GM18526 (cell line): ENCODE results near the gene NKIRAS1.

ENCODE experiments used
- POLR2A ChIP-seq: IDR thresholded peaks from 3 replicates; pipeline ENCODE4 v1.6.1; 2011; ENCODE audit not compliant: insufficient read length; ENCODE audit errors: extremely low read depth

Gene NKIRAS1

DNA sequence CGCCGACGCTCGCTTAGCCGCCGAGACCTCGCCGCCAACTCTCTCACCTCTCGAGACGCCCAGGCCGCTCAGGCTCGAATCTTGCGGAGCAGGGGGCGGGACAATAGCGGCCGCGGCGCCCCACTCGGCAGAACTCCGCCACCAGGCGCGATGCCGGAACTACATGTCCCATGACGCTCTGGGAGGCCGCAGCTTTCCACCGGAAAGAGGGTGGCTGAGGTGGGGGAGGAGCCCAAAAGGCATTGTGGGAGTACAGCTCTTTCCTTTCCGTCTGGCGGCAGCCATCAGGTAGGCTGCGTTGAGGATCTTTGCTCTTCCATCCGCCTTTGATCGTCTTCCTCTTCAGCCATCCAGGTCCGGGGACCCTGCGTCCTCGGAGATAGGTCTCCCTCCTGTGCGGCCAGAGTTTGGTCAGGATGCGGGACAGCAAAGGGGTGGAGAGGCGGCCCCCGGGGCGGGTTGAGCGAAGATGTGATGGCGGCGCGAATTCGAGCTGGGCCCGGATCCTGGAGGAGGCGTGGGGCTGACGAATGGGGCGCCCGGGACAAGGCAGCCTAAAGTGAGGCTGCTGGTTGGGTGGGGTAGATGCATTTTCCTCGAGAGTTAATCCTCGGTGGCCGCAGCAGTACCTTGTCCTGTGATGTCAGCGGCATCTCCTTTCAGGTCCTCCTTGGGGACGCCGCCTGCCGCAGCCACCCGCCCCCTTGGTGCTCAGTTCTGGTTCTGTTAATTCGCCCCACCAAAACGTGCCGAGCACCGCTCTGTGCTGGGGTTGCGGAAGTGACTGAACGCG lies at the start of gene NKIRAS1, which contains the start of gene RPL15:
TSS of gene NKIRAS1 (minus strand) at position 105 of the 793 bp plus-strand sequence. CDS start 6,086 bp downstream, outside the sequence.
TSS of gene RPL15 (plus strand) at position 247 of the 793 bp plus-strand sequence. CDS start 728 bp downstream, outside the sequence.
- TF ChIP-seq POLR2A, result peak; percentile 98

DNA sequence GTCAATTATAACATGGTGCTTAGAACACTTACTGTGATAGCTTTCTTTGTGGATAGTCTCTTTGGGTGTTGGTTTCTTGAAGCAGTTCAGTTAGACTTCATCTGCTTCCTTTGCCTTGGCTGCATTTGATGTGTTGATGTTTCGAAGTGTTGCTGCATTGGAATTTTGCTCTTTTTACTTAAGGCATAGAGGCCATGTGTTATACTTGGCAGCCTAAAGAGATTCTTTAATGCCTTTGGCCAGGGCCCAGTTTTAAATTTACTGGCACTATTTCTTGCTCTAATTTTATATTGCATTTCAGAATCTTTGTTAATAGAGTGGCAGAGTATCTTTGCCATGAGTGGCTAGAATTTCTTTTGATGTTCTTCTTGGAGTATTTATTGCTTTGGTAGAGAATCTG lies 49.5 kb upstream of the NKIRAS1 start:
- no peak for TF ChIP-seq POLR2A

DNA sequence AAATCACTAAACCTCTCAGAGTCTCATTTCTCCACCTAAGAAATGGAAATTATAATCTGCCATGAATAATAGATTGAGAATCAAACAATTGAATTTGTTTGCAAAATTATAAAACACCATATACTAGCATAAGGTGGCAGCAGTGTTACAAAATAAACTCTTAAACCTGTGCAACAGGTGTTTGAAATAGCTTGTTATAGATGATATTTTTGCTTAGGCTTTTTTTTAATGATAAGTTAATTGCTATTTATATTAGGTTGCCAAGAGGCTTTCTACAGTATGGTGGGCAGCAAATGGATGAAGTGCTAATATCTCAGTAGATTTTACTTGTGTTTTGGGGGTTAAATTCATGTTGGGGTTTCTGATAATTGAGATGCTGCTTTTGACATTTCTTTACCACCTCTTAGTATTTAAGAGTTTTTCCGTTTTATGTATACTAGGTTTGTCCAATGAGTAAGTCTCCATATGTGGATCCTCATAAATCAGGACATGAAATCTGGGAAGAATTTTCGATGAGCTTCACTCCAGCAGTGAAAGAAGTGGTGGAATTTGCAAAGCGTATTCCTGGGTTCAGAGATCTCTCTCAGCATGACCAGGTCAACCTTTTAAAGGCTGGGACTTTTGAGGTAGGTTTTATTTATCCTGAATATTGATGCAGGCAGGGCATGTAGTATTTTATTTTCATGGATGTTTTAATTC lies 47.9 kb upstream of the NKIRAS1 start:
- no peak for TF ChIP-seq POLR2A

DNA sequence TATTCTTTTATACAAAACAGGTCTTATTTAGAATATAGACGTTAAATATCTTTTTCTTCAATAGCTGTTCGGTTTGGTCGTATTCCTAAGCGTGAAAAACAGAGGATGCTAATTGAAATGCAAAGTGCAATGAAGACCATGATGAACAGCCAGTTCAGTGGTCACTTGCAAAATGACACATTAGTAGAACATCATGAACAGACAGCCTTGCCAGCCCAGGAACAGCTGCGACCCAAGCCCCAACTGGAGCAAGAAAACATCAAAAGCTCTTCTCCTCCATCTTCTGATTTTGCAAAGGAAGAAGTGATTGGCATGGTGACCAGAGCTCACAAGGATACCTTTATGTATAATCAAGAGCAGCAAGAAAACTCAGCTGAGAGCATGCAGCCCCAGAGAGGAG lies 45.1 kb upstream of the NKIRAS1 start:
- no peak for TF ChIP-seq POLR2A

DNA sequence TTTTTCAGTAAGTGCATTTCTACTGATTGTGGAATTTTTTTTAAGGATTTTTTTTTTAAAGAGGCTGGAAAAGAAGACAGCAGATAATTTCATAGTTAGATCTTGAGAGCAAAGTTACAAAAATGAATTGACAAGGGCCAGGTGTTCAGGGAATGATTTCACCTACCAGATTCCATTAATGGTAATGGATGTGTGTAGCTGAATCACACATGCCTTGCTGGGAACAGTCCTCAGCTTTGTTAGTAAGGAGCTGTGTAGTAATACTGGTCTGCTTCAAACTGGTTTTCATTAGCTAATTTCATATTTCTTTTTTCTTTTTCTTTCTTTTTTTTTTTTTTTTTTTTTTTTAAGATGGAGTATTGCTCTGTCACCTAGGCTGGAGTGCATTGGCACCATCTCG lies 44.3 kb upstream of the NKIRAS1 start:
- no peak for TF ChIP-seq POLR2A

DNA sequence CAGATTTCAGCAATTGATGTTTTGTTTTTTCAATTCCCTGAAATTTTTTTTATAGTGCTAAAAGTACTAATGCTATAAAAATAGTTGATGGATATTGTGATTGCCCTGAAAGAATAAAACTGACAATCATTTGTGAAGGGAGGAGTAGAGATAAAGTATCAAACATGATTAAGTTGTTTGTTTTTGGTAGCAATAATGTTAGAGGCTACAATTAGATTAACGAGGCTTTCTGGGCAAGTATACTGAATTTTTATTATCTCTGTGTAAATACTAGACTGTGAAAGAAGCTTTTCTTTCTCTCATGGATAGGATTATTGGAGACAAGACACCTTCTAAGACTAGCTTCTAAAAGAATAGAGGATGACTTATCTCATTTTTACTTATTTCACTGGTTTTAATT lies 43.9 kb upstream of the NKIRAS1 start:
- no peak for TF ChIP-seq POLR2A

DNA sequence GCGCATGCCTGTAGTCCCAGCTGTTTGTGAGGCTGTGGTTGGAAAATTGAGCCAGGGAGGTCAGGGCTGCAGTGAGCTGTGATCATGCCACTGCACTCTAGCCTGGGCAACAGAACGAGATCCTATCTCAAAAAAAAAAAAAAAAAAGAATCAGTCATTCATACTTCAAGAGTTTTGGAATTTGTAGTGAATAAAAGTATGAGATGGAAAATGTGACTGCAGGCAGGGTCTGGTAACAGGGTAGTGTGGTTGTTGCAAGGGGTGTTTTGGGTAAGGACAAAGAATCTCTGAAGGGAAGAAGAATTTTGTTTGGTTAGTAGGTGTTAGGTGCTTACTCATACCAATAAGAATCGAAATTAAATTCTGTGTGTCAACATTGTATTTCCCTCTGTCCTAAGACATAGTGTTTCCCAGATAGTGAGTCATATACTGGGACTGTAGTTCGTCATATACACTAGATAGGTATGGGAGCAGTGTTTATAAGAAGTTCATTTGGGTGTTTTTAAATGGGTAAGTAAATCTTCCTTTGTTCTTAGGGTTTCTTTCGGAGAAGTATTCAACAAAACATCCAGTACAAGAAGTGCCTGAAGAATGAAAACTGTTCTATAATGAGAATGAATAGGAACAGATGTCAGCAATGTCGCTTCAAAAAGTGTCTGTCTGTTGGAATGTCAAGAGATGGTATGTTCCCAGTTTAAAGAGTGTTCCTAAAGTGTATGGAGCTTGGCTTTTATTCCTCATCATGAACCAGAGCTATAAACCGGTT lies 42.5 kb upstream of the NKIRAS1 start:
- TF ChIP-seq POLR2A, result no peak

DNA sequence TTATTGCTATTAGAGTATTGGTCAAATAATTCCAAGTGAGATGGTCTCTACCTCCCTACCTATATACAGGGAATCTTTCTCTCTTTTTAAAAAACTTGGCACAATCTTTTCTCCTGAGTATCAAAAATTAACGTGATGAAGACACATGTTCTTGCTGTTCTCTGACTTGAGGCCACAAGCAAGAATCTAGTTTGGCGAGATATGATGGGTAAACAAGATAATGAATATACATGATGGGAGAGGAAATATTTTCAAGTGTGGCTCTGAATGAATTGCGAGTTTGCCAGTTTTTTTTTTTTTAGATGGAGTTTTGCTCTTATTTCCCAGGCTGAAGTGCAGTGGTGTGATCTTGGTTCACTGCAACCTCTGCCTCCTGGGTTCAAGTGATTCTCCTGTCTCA lies 39.9 kb upstream of the NKIRAS1 start:
- TF ChIP-seq POLR2A, result no peak

DNA sequence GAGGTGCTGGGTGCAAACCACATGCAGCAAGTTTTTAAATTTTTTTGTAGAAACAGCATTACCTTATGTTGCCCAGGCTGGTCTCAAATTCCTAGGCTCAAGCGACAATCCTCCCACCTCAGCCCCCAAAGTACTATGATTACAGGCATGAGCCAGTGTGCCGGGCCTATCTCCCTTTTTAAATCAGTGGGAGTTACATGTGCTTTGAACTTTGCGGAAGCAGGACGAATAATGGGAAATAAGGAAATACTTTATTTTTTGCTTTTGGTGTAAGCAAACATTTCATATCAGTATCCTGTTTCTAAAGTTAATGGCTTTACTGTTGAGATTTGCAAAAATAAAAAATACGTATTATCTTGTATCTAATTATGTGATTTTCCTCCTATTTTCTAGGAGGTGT lies 37.4 kb upstream of the NKIRAS1 start:
- TF ChIP-seq POLR2A, result no peak

DNA sequence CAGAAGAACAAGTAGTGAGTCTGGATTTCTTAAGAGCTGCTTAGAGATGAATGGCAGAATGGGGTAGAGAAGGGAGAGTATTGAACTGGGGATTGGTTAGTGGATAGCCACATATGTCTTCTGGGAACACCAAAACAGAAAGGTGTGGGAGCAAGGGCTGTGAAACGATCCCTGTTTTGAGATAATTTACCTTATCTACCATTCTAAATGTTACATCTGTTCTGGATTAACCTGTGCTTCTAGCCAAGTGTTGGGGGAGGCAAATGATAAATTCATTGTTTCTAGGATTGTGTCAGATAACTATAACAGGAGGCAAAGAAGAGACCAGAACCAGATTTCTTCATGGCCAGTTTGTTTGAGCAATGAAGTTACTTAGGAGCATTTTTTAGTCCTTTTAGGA lies 36.7 kb upstream of the NKIRAS1 start:
- TF ChIP-seq POLR2A, result no peak

DNA sequence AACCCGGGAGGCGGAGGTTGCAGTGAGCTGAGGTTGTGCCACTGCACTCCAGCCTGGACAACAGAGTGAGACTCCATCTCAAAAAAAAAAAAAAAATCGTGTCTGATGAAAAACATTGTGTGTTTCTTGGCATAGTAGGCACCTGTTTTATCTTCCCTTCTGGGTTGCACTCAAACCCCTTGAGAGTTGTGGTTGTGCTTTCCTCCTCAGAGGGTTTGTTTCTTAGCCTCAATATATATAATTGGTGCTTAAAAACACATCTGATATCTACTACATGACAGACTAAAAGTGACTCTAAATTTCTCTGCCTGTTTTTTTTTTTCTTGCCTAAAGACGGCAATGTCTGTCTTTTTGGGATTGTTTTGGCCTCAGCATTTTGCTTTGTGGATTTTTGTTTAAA lies 35.9 kb upstream of the NKIRAS1 start:
- no peak for TF ChIP-seq POLR2A

DNA sequence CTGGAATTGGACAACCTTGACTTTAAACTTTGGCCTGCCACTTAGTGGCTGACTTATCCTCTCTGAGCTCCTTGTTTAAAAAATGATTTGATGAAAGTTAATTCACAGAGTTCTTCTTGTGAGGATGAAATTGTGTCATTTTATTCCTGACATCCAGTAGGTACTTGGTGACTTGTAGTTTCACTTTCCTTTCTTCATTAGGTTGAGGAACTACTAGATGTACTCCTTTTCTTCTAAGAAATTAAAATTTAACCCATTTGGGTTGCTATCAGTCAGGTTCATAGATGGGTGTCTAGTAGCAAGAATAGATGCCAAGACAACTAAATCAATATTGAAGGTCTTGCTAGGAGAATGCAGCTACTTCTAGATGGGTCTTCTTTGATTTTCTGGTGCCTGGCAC lies 33.5 kb upstream of the NKIRAS1 start:
- TF ChIP-seq POLR2A, result no peak

DNA sequence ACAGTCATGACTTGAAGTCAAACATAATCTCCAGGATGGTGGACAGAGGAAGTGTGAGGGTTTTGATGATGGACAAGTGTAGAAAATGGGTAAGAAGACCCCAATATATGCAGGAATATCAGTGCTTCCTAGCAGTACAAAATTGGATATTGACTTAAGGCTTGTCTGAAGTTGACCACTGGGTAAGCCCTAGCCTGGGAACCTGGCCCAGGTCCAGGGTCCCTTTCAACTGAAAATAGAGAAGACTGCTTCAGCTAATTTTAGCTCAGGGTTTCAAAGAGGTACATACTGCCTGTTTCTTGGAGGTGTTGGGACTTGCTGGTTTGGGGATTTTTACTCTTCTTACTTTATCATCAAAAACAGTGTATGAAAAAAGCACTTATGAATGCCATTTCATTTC lies 33.0 kb upstream of the NKIRAS1 start:
- no peak for TF ChIP-seq POLR2A

DNA sequence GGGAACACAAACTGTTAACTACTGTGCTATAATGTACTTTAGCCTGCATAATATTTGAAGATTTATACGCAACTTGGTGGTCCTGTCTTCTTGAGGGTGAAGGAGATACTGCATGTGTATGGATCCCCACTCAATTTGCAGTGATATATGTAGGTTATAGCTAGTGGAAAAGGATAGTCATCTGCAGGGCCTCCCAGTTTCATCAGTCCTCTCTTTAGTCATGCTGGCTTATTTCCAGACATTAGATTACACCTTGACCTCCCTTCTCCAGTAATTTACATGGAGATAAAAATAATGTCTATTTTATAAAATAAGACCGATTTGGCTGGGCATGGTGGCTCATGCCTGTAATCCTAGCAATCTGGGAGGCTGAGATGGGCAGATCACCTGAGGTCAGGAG lies 32.0 kb upstream of the NKIRAS1 start:
- no peak for TF ChIP-seq POLR2A

DNA sequence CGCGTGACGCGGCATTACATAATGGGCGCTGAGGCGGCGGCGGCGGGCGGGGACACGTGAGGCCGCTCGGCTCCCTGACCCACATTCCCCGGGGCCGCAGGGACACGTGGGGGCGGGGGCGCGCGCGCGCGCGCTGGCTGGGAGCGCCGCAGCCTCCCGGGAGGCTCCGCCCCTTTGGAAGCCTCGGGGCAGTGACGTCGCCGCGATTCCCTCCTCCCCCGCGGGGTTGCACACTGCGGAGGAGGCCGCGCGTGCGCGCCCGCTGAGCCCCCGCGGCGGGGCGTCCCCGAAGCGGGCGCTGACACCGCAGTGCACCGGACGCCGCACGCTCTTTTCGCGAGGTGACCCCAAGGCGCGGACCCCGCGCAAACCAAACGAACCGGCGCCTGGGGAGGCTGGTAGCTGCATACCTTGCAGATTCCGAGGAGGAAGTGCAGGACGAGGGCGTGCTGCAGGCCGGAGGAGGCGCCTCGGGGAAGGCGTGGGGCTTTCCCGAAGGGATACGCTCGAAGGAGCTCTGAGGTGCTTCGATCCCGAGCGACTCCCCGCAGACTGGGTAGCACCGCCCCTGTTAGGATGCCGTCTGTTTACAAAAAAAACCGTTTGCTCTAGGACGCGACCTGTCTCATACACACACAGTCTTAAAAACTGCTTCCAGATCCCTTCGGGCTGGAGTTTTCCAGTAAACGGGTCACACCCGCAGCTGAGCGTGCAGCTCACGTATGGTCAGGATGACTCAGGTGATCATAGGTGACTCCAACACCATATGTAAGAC lies 29.3 kb upstream of the NKIRAS1 start:
- peak; percentile 63 for TF ChIP-seq POLR2A
